Lower leg skin (tissue), 4 donors: ENCODE results near the gene PCDH12. TPM values are rescaled to one million over a fixed set of nuclear protein-coding genes. Genes with fewer than 3 reads are reported as not detected.

ENCODE experiments used
- DNase-seq, 2 donors: peaks; one replicate each; pipeline ENCODE4 v3.0.0-alpha.2; 2019; ENCODE audit warnings: low spot score in 2 of 2
- H3K4me3 ChIP-seq: fragments of 200-600 bp; sonication (generic); 2 replicates; pipeline ENCODE4 v1.5.1; 2017; ENCODE audit warnings: mild to moderate bottlenecking, low read depth; ENCODE audit not compliant: poor library complexity, severe bottlenecking
- CTCF ChIP-seq, 3 donors: fragments of 450-650 bp; IDR thresholded peaks; one replicate each; pipeline ENCODE4 v1.5.1; 2016; ENCODE audit warnings: antibody characterized with exemption in 3 of 3, mild to moderate bottlenecking in 3 of 3, moderate library complexity in 2 of 3
- POLR2A ChIP-seq, 2 donors: fragments of 450-650 bp; IDR thresholded peaks; one replicate each; pipeline ENCODE4 v1.6.1; 2016 to 2017; ENCODE audit warnings: antibody characterized with exemption in 2 of 2, mild to moderate bottlenecking in 1 of 2, moderate library complexity in 1 of 2
- WGBS, 2 donors: methylation state at CpG; one replicate each; pipeline ENCODE4 v1.1.5; 2018; 5-methylcytosine and 5-hydroxymethylcytosine counted together
- intact Hi-C: fragments of 100-400 bp; cut with DNase I; formaldehyde crosslinking; loops from one replicate; pipeline ENCODE4 v1.15.0; 2023; ENCODE audit warnings: low total_unique reads
- total RNA-seq, 4 donors: library from RNA; depleted of rRNA; stranded (reverse); fragments of >200 nt; gene quantifications; one replicate each; pipeline ENCODE4 v1.1.0, GENCODE V29; 2016

PCDH12 gene
- total RNA-seq: 1 to 10 TPM in 1 of 4 donors, under 1 TPM in 3; 0.34 to 1.5 (median 0.54) TPM

DNA sequence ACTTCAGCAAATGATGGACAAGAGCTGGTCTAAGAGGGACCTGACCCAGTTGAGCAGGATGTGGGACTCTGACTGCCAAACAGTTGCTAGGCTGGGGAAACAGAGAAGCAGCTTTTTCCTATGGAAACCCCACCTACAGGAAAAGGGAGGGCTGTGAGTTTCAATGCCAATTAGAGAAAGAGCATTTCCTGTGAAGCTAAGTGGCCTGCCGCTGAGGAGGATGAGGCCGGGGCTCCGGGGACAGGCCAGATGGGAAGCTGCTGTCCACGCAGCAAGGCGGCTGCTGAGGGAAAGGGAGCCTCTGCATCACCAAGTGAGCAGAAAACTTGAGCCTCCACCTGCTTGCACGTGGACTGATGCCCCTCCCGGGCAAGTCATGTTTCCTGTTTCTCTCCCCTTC, at the start of gene PCDH12:
Gene PCDH12, minus strand, starts transcription at position 90 of the 400 bp plus-strand sequence. CDS start 351 bp downstream, outside the sequence.
- H3K4me3 ChIP-seq: no peak within 1 kb of the TSS
- peak in 1 of 2 donors; percentile 89 for DNase-seq
- intact Hi-C loops: loop anchor here (5.0 to 10.0 kb wide), 2 partner anchors 73 to 266 kb away; no protein-coding TSS in a partner anchor
- TF ChIP-seq POLR2A (IDR thresholded peaks at IDR 0.05) (no peak), CTCF (IDR thresholded peaks at IDR 0.05) (no peak)
- 42 to 48% methylated on average over 7 of the region's 7 CpGs for WGBS, 2 donors

GRCh38 chr5:142007237-142007544, 49.2 kb upstream of the PCDH12 start:
- H3K4me3 ChIP-seq: no peak overlapping the region
- TF ChIP-seq POLR2A (IDR thresholded peaks at IDR 0.05) (no peak), CTCF (IDR thresholded peaks at IDR 0.05) (no peak)
- 76 to 87% methylated on average over 1 of the region's 1 CpG for WGBS, 2 donors
- no peak for DNase-seq
- intact Hi-C loops: no loop called here

- H3K4me3 ChIP-seq: no peak overlapping the region
- TF ChIP-seq CTCF (IDR thresholded peaks at IDR 0.05) (no peak), POLR2A (IDR thresholded peaks at IDR 0.05) (no peak)
- DNase-seq: no peak
- intact Hi-C loops: no loop called here
- WGBS, 2 donors: 72 to 76% methylated on average over 3 of the region's 3 CpGs
These were observed 48.6 kb upstream of the PCDH12 start for GRCh38 chr5:142006363-142007236.

DNA sequence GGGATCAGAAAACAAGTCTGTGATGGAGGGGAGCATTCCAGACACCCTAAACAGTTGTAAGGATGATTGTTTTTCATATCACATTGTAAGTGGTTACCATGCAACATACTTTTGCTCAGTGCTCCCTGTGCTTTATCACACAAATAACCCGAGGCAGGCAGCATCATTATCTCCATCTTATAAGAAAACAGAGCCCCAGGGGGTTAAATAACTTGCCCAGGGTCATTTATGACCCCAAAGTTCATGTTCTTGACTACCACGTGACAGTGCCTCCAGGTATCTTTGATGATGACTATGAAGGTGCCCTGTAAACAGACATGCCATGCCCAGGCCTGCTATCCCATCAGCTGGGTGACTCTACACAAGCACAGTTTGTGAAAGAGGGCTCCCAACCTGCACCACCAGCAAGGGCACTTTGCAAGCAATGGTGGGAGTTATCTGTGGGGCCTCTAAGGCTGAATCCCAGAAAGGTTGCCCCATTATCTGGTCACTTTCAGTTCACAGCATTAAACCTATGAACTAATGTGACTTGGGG, 45.3 kb upstream of the PCDH12 start:
- 41 to 62% methylated on average over 2 of the region's 2 CpGs for WGBS, 2 donors
- no peak for DNase-seq
- TF ChIP-seq CTCF (IDR thresholded peaks at IDR 0.05): no peak
- TF ChIP-seq POLR2A (IDR thresholded peaks at IDR 0.05): no peak
- intact Hi-C loops: no loop called here
- H3K4me3 ChIP-seq: no peak overlapping the region

DNA sequence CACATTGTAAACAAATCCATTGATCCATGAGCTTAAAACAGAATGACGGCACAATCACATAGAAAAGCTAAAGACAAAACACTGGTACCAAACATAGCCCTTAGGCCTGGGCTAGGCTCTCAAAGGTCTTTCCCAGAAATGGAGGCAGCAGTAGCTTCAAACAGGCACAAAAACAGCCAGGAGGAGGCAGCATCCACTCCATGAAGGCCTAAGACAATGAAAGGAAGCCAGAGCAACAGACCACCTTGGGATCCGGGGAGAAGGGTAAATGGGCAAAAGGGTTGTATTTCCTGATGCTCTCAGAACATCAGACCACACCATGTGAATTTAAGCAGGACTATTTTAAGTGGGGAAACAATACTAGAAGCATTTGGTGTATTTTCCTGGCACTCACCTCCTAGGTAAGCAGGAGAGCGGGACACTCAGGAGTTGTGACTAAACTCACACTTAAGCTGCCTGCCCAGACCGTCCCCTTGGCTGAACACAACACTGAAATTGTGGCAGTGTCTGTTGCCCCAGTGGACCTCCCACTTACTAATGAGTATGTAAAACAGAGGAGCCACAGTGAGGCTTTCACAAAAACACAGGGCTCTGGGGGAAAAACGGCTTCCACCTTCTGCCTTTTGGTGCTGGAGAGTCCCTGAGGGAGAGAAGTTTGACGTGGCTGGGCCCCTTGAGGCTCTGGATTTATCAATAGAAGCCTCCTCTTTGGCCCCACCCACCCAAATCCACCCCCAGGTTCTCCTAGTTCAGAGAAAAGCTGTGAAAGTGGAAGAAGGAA, 42.9 kb upstream of the PCDH12 start:
- H3K4me3 ChIP-seq: no peak overlapping the region
- intact Hi-C loops: no loop called here
- TF ChIP-seq POLR2A (IDR thresholded peaks at IDR 0.05) (no peak), CTCF (IDR thresholded peaks at IDR 0.05) (no peak)
- DNase-seq: no peak
- WGBS, 2 donors: 67 to 74% methylated on average over 6 of the region's 6 CpGs
